ENCODE measurements around the gene EVI5L. TPM values are rescaled to one million over a fixed set of nuclear protein-coding genes. Genes with fewer than 3 reads are reported as not detected.

Gene EVI5L
- total RNA-seq, 1 experiment from 2014 or later, result 12.2 TPM

DNA sequence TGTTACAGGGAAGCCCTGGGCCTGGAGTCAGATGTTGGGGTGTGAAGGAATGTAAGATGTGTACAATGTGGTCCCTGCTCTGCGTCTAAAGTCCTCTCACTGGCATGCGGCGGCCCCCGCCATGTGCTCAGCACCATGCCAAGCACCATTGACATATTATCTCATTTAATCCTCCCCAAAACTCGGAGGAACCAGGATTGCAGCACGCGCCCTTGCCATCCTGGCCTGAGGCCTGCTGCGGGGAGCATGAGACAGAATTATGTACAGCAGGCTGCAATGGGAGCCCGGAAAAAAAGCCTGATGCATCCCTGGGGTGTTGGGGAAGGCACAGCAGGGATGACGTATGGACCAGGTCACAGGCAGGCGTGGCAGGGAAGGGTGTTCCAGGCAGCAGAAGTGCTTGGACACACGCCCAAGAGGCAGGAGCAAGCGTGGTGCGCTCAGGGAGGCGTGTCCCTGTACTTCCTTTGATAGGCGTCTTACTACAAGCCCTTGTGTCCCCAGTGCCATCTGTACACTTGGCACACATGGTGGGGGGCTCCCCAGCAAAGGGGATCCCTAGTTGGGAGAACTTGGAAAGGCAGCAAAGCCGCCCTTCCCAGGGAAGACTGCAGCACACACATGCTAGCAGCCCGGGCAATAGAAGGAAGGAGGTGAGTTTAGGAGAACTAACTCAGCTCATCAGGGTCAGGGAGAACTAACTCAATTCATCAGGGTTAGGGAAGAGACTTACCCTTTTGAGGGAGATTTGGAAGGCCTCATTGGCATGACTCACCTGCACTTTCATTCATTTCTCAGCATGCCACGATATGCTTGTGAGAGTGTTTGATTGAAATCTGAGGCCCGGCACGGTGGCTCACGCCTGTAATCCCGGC is 3.4 kb downstream of the EVI5L start:
- BruUV-seq (replicated peaks), result no TSS peak
- H3K4me3 Mint-ChIP-seq (ENCODE audit: low read depth, unreplicated experiment), result no peak overlapping the region
- intact Hi-C loops (cut with micrococcal nuclease; ENCODE audit: unreplicated experiment), result no loop called here
- no peaks in the 10 kb centered on the region for H3K9me3 Mint-ChIP-seq (ENCODE audit: low read depth, unreplicated experiment)
- peaks cover 39% of the 10 kb centered on the region for H3K4me1 Mint-ChIP-seq (ENCODE audit: low read depth, unreplicated experiment)
- CTCF ChIA-PET, result no interaction called here
- peak; percentile 74 for DNase-seq
- H3K27me3 Mint-ChIP-seq (ENCODE audit: unreplicated experiment), result no peaks in the 10 kb centered on the region
- H3K27ac Mint-ChIP-seq (ENCODE audit: unreplicated experiment), result peak overlapping the region; percentile 15
- no peak for TF ChIP-seq CTCF (IDR thresholded peaks at IDR 0.05; ENCODE audit: unreplicated experiment)
- H3K36me3 Mint-ChIP-seq (ENCODE audit: insufficient read depth, unreplicated experiment), result peaks cover 32% of the 10 kb centered on the region

- H3K4me1 Mint-ChIP-seq (ENCODE audit: low read depth, unreplicated experiment), result peaks cover 16% of the 10 kb centered on the region
- CTCF ChIA-PET, result no interaction called here
- no peaks in the 10 kb centered on the region for H3K9me3 Mint-ChIP-seq (ENCODE audit: low read depth, unreplicated experiment)
- DNase-seq, result no peak
- intact Hi-C loops (cut with micrococcal nuclease; ENCODE audit: unreplicated experiment), result no loop called here
- BruUV-seq (replicated peaks), result no TSS peak
- H3K27ac Mint-ChIP-seq (ENCODE audit: unreplicated experiment), result no peak overlapping the region
- no peaks in the 10 kb centered on the region for H3K27me3 Mint-ChIP-seq (ENCODE audit: unreplicated experiment)
- no peak overlapping the region for H3K4me3 Mint-ChIP-seq (ENCODE audit: low read depth, unreplicated experiment)
- no peak for TF ChIP-seq CTCF (IDR thresholded peaks at IDR 0.05; ENCODE audit: unreplicated experiment)
- H3K36me3 Mint-ChIP-seq (ENCODE audit: insufficient read depth, unreplicated experiment), result peaks cover 6% of the 10 kb centered on the region
These were observed 9.5 kb downstream of the EVI5L start for GRCh38 chr19:7839476-7839875.

DNA sequence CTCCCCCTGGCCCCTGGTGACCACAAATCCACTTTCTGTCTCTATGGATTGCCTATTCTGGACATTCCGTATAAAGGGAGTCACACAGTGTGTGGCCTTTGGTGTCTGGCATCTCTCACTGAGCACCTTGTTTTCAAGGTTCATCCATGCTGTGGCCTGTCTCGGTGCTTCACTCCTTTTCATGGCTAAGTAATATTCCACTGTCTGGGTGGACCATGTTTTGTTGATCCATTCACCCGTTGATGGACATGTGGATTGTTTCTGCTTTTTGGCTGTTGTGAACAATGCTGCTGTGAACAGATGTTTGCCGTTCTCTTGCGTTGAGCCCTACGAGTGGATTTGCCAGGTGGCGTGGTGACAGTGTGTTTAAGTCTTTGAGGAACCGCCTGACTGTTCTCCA is 10.6 kb downstream of the EVI5L start:
- Mint-ChIP-seq H3K36me3 (ENCODE audit: insufficient read depth, unreplicated experiment) (peaks cover 6% of the 10 kb centered on the region), H3K9me3 (ENCODE audit: low read depth, unreplicated experiment) (no peaks in the 10 kb centered on the region), H3K4me3 (ENCODE audit: low read depth, unreplicated experiment) (no peak overlapping the region), H3K27me3 (ENCODE audit: unreplicated experiment) (no peaks in the 10 kb centered on the region), H3K4me1 (ENCODE audit: low read depth, unreplicated experiment) (peaks cover 16% of the 10 kb centered on the region), H3K27ac (ENCODE audit: unreplicated experiment) (no peak overlapping the region)
- DNase-seq, result no peak
- TF ChIP-seq CTCF (IDR thresholded peaks at IDR 0.05; ENCODE audit: unreplicated experiment), result no peak
- CTCF ChIA-PET, result no interaction called here
- intact Hi-C loops (cut with micrococcal nuclease; ENCODE audit: unreplicated experiment), result no loop called here
- BruUV-seq (replicated peaks), result no TSS peak

- CTCF ChIA-PET, result no interaction called here
- no peak for TF ChIP-seq CTCF (IDR thresholded peaks at IDR 0.05; ENCODE audit: unreplicated experiment)
- Mint-ChIP-seq H3K27ac (ENCODE audit: unreplicated experiment) (no peak overlapping the region), H3K27me3 (ENCODE audit: unreplicated experiment) (no peaks in the 10 kb centered on the region), H3K4me1 (ENCODE audit: low read depth, unreplicated experiment) (peaks cover 16% of the 10 kb centered on the region), H3K36me3 (ENCODE audit: insufficient read depth, unreplicated experiment) (peaks cover 6% of the 10 kb centered on the region), H3K4me3 (ENCODE audit: low read depth, unreplicated experiment) (no peak overlapping the region), H3K9me3 (ENCODE audit: low read depth, unreplicated experiment) (no peaks in the 10 kb centered on the region)
- DNase-seq, result no peak
- no TSS peak for BruUV-seq (replicated peaks)
- intact Hi-C loops (cut with micrococcal nuclease; ENCODE audit: unreplicated experiment), result no loop called here
These were observed 12.0 kb downstream of the EVI5L start for GRCh38 chr19:7841751-7842660.
